HFFc6 (cell line): ENCODE results near the gene MED16. TPM values are rescaled to one million over a fixed set of nuclear protein-coding genes. Genes with fewer than 3 reads are reported as not detected.

ENCODE experiments used
- DNase-seq: peaks from one replicate; pipeline ENCODE4 v3.0.0-alpha.2; 2018
- H3K27ac Mint-ChIP-seq: 2 replicates; pipeline ENCODE4 v1.8.0; 2020; ENCODE audit warnings: mild to moderate bottlenecking, mixed read lengths
- H3K27me3 Mint-ChIP-seq: 2 replicates; pipeline ENCODE4 v1.8.0; 2021; ENCODE audit warnings: mild to moderate bottlenecking, moderate library complexity, mixed read lengths; ENCODE audit not compliant: insufficient read depth
- H3K36me3 Mint-ChIP-seq: 2 replicates; pipeline ENCODE4 v1.8.0; 2021; ENCODE audit warnings: low read depth, mixed read lengths
- H3K4me1 Mint-ChIP-seq: 2 replicates; pipeline ENCODE4 v1.8.0; 2020; ENCODE audit warnings: low read depth, mixed read lengths
- H3K4me3 Mint-ChIP-seq: 2 replicates; pipeline ENCODE4 v1.8.0; 2020; ENCODE audit warnings: mild to moderate bottlenecking, moderate library complexity, mixed read lengths
- H3K9me3 Mint-ChIP-seq: 2 replicates; pipeline ENCODE4 v1.8.0; 2020; ENCODE audit warnings: mild to moderate bottlenecking, mixed read lengths
- total RNA-seq, 6 experiments: library from RNA; stranded (reverse); fragmentation: NEBNext Ultra II Directional; extraction: Animal tissue kit (Norgen Biotek cat#: 25700); gene quantifications; 2 replicates in 1 of 6; 3 replicates in 5 of 6; pipeline ENCODE4 v1.2.3, GENCODE V29; 2021
- TF ChIP-seq, protein P1 (sequence below): fragments of 200-600 bp; sonication (generic); IDR thresholded peaks from 2 replicates; pipeline ENCODE4 v1.5.0; 2021; ENCODE audit warnings: antibody characterized with exemption, mild to moderate bottlenecking

MED16 gene
- total RNA-seq, 6 experiments from 2014 or later = 58.1 to 91.0 (median 70.9) TPM

- Mint-ChIP-seq H3K27ac (peak overlapping the region; percentile 36; the same call in 1 of the 2 replicates), H3K4me3 (no peak overlapping the region)
- no peak for DNase-seq
Observed at GRCh38 chr19:934865-935479, 42.0 kb upstream of the MED16 start.

GRCh38 chr19:934197-934840 lies 41.3 kb upstream of the MED16 start:
- H3K27me3 Mint-ChIP-seq = peaks cover 2% of the 10 kb centered on the region
- H3K27ac Mint-ChIP-seq = no peak overlapping the region; the same call in 1 of the 2 replicates
- peaks cover 18% of the 10 kb centered on the region for H3K36me3 Mint-ChIP-seq
- TF ChIP-seq, protein P1, sequence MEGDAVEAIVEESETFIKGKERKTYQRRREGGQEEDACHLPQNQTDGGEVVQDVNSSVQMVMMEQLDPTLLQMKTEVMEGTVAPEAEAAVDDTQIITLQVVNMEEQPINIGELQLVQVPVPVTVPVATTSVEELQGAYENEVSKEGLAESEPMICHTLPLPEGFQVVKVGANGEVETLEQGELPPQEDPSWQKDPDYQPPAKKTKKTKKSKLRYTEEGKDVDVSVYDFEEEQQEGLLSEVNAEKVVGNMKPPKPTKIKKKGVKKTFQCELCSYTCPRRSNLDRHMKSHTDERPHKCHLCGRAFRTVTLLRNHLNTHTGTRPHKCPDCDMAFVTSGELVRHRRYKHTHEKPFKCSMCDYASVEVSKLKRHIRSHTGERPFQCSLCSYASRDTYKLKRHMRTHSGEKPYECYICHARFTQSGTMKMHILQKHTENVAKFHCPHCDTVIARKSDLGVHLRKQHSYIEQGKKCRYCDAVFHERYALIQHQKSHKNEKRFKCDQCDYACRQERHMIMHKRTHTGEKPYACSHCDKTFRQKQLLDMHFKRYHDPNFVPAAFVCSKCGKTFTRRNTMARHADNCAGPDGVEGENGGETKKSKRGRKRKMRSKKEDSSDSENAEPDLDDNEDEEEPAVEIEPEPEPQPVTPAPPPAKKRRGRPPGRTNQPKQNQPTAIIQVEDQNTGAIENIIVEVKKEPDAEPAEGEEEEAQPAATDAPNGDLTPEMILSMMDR = no peak
- peak overlapping the region; percentile 81; the same call in 1 of the 2 replicates for H3K4me3 Mint-ChIP-seq
- H3K9me3 Mint-ChIP-seq = no peaks in the 10 kb centered on the region
- DNase-seq = no peak
- H3K4me1 Mint-ChIP-seq = peaks cover 18% of the 10 kb centered on the region

More at GRCh38 chr19:934865-935479, 42.0 kb upstream of the MED16 start:
- Mint-ChIP-seq H3K9me3 (no peaks in the 10 kb centered on the region), H3K36me3 (peaks cover 25% of the 10 kb centered on the region), H3K4me1 (peaks cover 23% of the 10 kb centered on the region), H3K27me3 (peaks cover 2% of the 10 kb centered on the region)
- TF ChIP-seq, protein P1 = no peak

DNA sequence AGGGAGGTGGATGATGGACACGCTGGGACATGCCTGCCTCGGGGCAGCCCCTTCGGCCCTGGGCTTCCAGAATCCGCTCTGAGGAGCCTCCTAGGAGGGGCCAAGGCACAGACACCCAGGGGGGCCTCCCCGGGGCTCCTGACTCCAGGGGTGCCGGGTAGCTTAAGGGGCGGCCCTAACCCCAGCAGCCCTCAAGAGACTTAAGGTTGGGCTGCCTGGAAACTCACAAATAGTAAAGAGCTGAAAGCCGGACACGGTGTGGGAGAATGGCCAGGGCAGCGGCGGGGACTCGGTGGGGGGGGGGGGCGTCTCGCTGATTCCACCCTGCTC lies 40.5 kb upstream of the MED16 start:
- peaks cover 18% of the 10 kb centered on the region for H3K4me1 Mint-ChIP-seq
- H3K36me3 Mint-ChIP-seq = peaks cover 17% of the 10 kb centered on the region
- TF ChIP-seq, protein P1 = no peak
- no peaks in the 10 kb centered on the region for H3K9me3 Mint-ChIP-seq
- H3K27ac Mint-ChIP-seq = peak overlapping the region; percentile 93
- H3K4me3 Mint-ChIP-seq = peak overlapping the region; percentile 81
- peaks cover 2% of the 10 kb centered on the region for H3K27me3 Mint-ChIP-seq
- no peak for DNase-seq

DNA sequence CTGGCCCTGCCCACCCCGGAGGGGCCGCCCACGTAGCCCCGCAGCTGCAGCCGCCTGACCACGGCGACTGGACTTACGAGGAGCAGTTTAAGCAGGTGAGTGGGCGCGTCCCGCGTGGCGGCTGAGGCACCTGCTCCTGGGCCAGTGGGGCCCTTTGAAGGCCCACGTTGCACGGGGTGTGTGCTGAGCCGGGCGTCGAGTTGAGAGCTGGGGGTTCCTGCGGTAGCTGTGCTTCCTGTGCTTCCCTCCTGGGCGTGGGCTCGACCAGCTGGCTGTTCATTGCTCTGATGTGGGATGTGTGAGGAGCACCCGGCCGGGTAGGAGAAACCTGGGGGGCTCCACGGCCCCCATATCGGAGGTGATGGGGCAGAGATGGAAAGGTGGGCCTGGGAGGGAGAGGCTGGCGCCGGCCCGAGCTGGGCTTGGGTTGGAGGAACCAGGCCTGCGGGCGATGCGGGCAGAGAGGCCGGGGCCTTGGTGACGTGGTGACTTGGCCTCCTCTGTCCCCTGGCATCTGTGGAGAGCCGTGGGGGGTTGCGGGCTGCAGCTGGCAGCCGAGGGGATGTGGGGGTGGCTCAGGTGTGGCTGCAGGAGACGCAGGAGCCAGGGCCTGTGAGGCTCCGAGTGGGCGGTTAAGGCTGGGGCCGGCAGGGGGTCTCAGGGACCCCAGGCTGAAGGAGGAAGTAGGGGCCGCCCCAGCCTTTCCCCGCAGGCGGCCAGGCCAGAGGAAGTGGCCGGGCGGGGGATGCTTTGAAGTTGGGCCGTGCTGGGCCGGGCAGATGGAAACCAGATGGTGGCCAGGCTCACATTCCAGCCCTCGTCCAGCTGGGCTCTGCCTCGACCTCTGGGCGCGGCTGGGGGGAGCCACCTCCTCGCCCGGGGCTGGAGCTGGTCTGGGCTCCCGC lies 39.9 kb upstream of the MED16 start:
- peak; percentile 96 for DNase-seq
- Mint-ChIP-seq H3K9me3 (no peaks in the 10 kb centered on the region), H3K27me3 (peaks cover 2% of the 10 kb centered on the region), H3K27ac (peak overlapping the region; percentile 93), H3K36me3 (peaks cover 12% of the 10 kb centered on the region), H3K4me3 (peak overlapping the region; percentile 81), H3K4me1 (peaks cover 18% of the 10 kb centered on the region)
- TF ChIP-seq, protein P1 = peak; percentile 36; the same call in 1 of the 2 replicates

GRCh38 chr19:931860-932647 lies 39.1 kb upstream of the MED16 start:
- DNase-seq = no peak
- H3K36me3 Mint-ChIP-seq = peaks cover 7% of the 10 kb centered on the region
- peaks cover 18% of the 10 kb centered on the region for H3K4me1 Mint-ChIP-seq
- TF ChIP-seq, protein P1 = no peak
- H3K27me3 Mint-ChIP-seq = peaks cover 2% of the 10 kb centered on the region; the same call in 1 of the 2 replicates
- H3K4me3 Mint-ChIP-seq = peak overlapping the region; percentile 76
- peak overlapping the region; percentile 77 for H3K27ac Mint-ChIP-seq
- H3K9me3 Mint-ChIP-seq = no peaks in the 10 kb centered on the region
